CD4-positive, alpha-beta T cell treated with Interleukin-17A for 4 hours (primary cell): ENCODE measurements around the gene TINAGL1.

ENCODE experiments used
- DNase-seq: peaks from one replicate; pipeline ENCODE4 v3.0.0-alpha.2; 2020; ENCODE audit warnings: mixed read lengths

The TINAGL1 gene

DNA sequence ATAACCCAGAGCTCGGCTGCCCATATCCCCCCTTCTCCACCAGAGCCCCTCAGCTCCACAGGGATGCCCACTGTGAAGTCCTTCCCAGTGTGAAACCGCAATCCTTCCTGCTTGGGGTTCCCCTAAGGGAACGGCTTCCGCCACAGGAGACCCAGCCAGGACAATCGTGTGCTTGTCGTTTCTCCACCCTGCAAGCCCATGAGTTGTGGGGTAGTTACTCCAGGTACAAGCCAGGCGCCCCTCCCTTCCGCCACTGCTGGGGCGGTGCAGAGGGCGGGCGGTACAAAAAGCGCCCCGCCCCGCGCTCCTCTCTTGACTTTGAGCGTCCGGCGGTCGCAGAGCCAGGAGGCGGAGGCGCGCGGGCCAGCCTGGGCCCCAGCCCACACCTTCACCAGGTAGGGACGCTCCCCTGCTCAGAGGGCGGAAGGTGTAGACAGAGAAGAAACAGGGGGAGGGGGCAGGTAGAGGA, at the start of gene TINAGL1:
TINAGL1 (plus strand) TSS at position 315 of the 469 bp plus-strand sequence. CDS start 634 bp downstream, outside the sequence.
- DNase-seq = no peak

GRCh38 chr1:31529999-31530684, 46.2 kb upstream of the TINAGL1 start:
- DNase-seq = no peak

DNA sequence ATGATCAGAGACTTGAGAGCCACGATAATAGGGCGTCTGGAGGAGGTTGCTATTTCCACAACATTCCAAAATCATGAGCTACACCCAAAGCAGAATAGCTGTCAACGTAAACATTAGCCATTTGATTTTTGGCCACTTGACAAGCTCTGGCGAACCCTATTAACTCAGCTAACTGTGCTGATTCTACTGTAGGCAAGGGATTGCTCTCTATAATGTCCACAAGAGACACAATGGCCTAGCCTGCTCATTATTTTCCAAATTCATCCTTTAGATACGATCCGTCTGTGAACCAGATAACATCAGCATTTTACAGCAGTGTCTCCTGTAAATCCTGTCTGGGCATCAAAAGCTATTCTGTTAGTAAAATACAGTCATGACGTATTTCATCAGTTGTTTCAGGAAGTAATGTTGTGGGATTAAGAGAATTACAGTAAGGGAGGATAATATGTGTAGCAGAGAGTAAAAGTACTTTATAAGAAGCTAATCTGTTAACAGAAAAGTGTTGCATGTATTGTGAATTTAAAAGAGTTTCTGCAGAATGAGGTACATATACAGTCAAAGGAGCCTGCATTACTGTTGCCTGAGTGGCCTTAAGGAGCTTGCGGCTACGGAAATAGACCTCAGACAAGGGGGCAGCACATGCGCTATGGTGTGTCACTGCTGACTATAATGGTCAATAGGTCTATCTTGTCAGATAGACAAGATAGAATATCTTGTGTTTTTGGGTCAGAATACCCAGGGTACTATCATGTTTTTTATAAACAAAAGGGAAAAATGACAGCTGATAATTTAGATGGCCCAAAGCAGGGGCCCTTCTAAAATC, 44.9 kb upstream of the TINAGL1 start:
- no peak for DNase-seq

- no peak for DNase-seq
These were observed 44.1 kb upstream of the TINAGL1 start for GRCh38 chr1:31532173-31532572.

DNA sequence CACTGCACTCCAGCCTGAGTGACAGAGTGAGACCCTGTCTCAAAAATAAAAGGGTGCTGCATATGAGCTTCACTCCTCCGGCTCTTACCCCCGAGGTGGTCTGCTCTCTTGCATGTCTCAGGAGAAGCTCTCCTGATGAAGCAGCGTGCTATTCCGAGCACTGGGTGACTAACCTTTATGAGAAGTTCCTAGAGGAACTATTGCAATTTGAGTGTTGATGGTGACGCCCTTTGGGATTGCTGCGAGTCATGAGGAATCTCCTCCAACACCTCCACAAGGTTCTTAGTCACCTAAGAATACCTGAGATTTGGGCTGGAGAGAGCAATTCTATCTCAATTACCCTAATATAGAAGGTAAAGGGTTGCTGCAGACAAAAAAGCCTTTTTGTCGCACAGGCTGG, 40.8 kb upstream of the TINAGL1 start:
- DNase-seq = no peak

- no peak for DNase-seq
These were observed 37.0 kb upstream of the TINAGL1 start for GRCh38 chr1:31539329-31539728.

DNA sequence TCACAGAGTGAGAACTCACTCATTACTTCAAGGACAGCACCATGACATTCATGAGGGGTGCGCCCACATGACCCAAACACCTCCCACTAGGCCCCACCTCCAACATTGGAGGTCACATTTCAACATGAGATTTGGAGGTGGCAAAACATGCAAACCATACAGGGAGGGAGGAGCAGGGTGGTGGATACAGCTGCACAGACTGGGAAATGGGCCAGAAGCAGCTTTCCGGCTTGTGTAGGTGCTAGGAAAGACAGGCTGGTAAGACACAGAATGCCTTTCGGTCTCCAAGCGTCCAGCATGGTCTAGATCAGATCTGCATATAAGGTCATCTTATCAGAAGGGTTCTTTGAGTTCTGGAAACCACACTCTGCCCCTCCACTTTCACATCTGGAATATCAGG, 35.1 kb upstream of the TINAGL1 start:
- no peak for DNase-seq

- no peak for DNase-seq
These were observed 30.3 kb upstream of the TINAGL1 start for GRCh38 chr1:31545927-31546540.

DNA sequence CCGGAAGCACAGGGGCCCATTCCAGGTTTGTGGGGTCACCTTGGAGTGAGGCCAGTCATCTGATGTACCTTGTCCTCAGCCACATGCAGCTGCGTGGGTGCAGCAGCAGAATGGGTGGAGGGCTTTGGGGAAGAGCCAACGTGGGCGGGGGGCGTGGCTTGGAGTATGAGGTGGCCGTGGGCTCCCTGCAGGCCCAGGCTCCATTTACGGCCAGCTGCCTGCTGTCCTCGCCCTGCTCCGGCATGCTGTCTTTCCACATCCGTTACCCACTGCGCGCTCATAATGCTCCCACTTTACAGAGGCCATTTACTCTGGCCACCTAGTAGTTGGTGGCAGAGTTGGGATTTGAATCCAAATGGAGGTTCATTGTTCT, 27.8 kb upstream of the TINAGL1 start:
- no peak for DNase-seq

- DNase-seq = peak; percentile 84
These were observed 27.2 kb upstream of the TINAGL1 start for GRCh38 chr1:31548907-31549808.

DNA sequence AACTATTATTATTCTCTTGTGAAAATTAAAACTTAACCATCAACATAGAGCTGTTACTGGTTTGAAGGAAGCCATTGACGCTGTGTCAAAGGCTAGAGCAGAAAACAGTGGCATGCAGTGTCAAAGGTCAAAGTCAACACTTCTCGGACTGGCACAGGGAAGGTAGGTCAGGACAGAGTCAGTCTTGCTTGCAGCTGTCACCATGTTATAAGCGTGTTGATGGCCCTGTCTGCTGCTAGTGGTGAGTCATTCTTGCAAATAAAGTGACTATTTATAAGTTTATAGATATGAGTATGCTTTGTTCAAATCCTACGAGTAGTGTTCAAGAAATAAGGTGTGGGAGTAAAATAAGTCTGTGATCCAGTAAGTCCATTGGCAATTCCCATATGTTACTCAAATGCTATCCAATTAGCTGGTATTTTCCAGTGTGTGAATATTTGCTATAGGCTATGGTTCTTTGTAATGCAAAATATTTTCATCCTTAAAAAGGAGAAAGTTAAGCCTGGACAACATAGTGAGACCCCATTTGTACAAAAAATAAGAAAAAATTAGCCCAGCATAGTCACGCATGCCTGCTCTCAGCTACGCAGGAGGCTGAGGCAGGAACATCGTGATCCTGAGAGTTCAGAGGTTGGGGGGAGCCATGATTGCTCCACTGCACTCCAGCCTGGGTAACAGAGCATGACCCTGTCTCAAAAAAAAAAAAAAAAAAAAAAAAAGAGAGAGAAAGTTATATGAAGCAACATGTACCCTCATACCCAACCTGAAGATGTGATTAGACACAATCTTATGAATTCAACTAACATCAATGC, 26.3 kb upstream of the TINAGL1 start:
- no peak for DNase-seq

DNA sequence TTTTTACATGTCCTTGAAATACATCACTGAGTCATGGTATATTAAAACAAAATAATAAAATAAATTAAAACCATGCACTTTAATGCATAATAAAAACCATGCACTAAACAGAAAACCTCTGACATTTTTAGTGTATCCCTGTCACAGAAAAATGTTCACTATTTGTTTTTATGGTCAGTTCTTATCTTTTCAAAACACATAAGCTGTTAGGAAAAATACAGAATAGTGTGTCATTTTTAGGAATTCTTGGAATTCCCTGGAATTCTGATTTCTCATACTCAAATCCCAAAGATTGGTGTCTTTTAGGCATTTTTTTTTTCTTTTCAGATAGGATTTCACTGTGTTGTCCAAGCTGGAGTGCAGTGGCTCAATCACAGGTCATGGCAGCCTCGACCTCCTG, 25.1 kb upstream of the TINAGL1 start:
- DNase-seq = no peak

DNA sequence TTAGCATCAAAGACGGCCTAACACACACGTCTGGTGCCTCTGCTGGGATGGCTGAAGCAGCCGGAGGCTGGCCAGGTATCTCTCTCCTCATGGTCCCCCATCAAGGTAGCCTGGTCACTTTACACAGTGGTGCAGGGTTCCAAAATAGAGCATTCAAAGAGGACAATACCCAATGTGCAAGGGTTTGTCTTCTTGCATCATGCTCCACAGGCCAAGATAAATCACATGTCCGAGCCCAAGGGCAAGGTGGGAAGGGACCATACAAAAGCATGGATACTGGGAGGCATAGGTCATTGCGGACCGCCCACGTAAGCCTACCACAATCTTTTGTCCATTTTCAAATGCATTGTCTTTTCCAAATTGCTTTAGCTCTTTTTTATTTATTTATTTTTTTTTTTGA, 23.8 kb upstream of the TINAGL1 start:
- no peak for DNase-seq

GRCh38 chr1:31556481-31557006, 19.8 kb upstream of the TINAGL1 start:
- DNase-seq = no peak

- no peak for DNase-seq
These were observed 16.6 kb upstream of the TINAGL1 start for GRCh38 chr1:31559715-31560114.

GRCh38 chr1:31560394-31560793, 15.9 kb upstream of the TINAGL1 start:
- DNase-seq = no peak

DNA sequence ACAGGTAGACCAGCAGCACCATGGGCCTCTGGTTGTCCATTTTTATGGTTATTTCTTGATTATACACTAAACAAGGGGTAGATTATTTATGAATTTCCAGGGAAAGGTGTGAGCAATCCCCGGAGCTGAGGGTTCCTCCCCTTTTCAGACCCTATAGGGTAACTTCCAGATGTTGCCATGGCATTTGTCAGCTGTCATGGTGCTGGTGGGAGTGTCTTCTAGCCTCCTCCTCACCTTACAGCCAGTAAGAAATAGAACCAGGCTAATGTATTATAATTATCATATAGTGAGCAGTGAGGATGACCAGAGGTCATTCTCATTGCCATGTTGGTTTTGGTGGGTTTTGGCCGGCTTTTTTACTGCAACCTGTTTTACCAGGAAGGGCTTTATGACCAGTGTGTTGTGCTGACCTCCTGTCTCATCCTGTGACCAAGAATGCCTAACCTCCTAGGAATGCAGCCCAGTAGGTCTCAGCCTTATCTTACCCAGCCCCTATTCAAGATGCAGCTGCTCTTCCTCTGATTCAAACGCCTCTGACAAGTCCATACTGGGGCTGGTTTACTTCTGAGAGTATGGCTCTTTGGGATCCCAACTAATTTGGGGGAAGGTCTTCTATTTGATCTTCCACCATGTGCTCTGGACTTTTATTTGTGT, 13.5 kb upstream of the TINAGL1 start:
- DNase-seq = no peak

GRCh38 chr1:31564606-31564989, 11.7 kb upstream of the TINAGL1 start:
- DNase-seq = no peak

DNA sequence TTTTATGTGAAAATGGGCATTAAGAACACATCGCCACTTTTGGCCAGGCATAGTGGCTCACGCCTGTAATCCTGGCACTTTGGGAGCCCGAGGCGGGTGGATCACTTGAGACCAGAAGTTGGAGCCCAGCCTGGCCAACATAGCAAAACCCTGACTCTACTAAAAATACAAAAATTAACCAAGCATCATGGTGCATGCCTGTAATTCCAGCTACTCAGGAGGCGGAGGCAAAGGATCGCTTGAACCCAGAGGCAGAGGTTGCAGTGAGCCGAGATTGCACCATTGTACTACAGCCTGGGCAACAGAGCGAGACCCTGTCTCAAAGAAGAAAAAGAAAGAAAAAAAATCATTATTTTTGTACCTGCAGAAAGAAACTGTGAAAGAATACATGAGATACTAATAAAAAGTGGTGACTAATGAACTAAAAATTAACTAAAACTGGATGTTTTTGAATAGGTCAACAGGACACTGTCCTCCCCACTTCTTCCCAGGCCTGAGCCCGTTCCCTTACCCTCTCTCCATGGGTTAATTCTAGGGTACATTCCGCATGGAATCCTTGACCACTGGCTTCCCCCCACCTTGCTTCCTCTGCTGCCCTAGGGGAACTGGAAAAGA, 8.3 kb upstream of the TINAGL1 start:
- no peak for DNase-seq

GRCh38 chr1:31568895-31569595, 7.3 kb upstream of the TINAGL1 start:
- no peak for DNase-seq
